H1 (cell line): ENCODE measurements around the gene BCL11A. TPM values are rescaled to one million over a fixed set of nuclear protein-coding genes. Genes with fewer than 3 reads are reported as not detected.

ENCODE experiments used
- CHD2 ChIP-seq: IDR thresholded peaks from 2 replicates; pipeline ENCODE4 v1.6.1; 2012; ENCODE audit warnings: low read length, improper control_type of control experiment
- CHD7 ChIP-seq: fragments of 300-600 bp; sonication (generic); IDR thresholded peaks from 2 replicates; pipeline ENCODE4 v1.7.1; 2012; ENCODE audit warnings: low read length, moderate library complexity, mild to moderate bottlenecking, inconsistent platforms; ENCODE audit not compliant: insufficient replicate concordance
- CREB1 ChIP-seq: IDR thresholded peaks from 2 replicates; pipeline ENCODE4 v1.6.1; 2012; ENCODE audit warnings: inconsistent platforms
- FOSL1 ChIP-seq: IDR thresholded peaks from 2 replicates; pipeline ENCODE4 v1.6.1; 2011; ENCODE audit warnings: mild to moderate bottlenecking, low read depth, low read length, moderate library complexity; ENCODE audit not compliant: insufficient read depth
- GTF2F1 ChIP-seq: IDR thresholded peaks from 2 replicates; pipeline ENCODE4 v1.6.1; 2012; ENCODE audit warnings: low read depth, low read length, improper control_type of control experiment, borderline replicate concordance
- HDAC6 ChIP-seq: IDR thresholded peaks from one replicate; pipeline ENCODE4 v1.7.1; 2012; ENCODE audit warnings: low read depth, mild to moderate bottlenecking, inconsistent platforms, low read length, moderate library complexity
- JUND ChIP-seq: IDR thresholded peaks from 2 replicates; pipeline ENCODE4 v1.6.1; 2011; ENCODE audit warnings: mild to moderate bottlenecking, improper control_type of control experiment, low read length
- PHF8 ChIP-seq: fragments of 200-600 bp; sonication (generic); conservative IDR thresholded peaks from 2 replicates; pipeline ENCODE4 v1.7.1; 2012; ENCODE audit warnings: low read depth, mild to moderate bottlenecking, inconsistent platforms, low read length, moderate library complexity
- RFX5 ChIP-seq: IDR thresholded peaks from 2 replicates; pipeline ENCODE4 v1.6.1; 2011; ENCODE audit warnings: low read depth, low read length, improper control_type of control experiment, borderline replicate concordance
- SUZ12 ChIP-seq: fragments of 200-600 bp; sonication (generic); IDR thresholded peaks from 2 replicates; pipeline ENCODE4 v1.6.1; 2012; ENCODE audit warnings: mild to moderate bottlenecking, inconsistent platforms, low read length, moderate library complexity, mixed read lengths
- TAF1 ChIP-seq: IDR thresholded peaks from 2 replicates; pipeline ENCODE4 v1.6.1; 2011; ENCODE audit warnings: mild to moderate bottlenecking, low read depth, low read length
- TCF12 ChIP-seq: IDR thresholded peaks from 2 replicates; pipeline ENCODE4 v1.6.1; 2011; ENCODE audit warnings: low read depth, mild to moderate bottlenecking, low read length
- polyA plus RNA-seq, 7 experiments: library from polyadenylated mRNA; depleted of rRNA in 3 of 7; stranded (reverse) in 5 of 7; unstranded in 2 of 7; fragments of >200 nt in 5 of 7; fragments of 200-250 nt in 2 of 7; gene quantifications; 1 replicate in 5 of 7; 2 replicates in 1 of 7; 4 replicates in 1 of 7; pipeline versions ENCODE4 v1.2.1 to v1.2.3, GENCODE V29; 2011 to 2013; ENCODE audit warnings: missing spikeins in 2 of 7, mixed read lengths in 2 of 7
- total RNA-seq: library from RNA; stranded (reverse); fragmentation: NEBNext Ultra II Directional; extraction: Animal tissue kit (Norgen Biotek cat#: 25700); gene quantifications from 2 replicates; pipeline ENCODE4 v1.2.1, GENCODE V29; 2021

The BCL11A gene
- total and polyA plus RNA-seq, 2 of the 8 experiments (the other 6 are each of a cell fraction or from before 2014, with no cell fraction given), result 11.9 to 59.3 TPM

GRCh38 chr2:60549238-60549927 is 4.1 kb downstream of the BCL11A start (continued):
- TF ChIP-seq GTF2F1 (no peak), SUZ12 (peak; percentile 41; the same call in 1 of the 2 replicates), HDAC6 (no peak), RFX5 (no peak), TAF1 (peak; percentile 59), CHD7 (no peak), FOSL1 (no peak), TCF12 (no peak), CHD2 (no peak), CREB1 (no peak), JUND (no peak), PHF8 (no peak; the same call in 1 of the 2 replicates)
